Body of pancreas (tissue), 4 donors: Measurements from ENCODE around the gene TAOK3.

ENCODE experiments used
- CTCF ChIP-seq, 7 experiments: fragments of 450-650 bp in 4 of 7; fragments of 200-600 bp in 3 of 7; sonication (generic) in 3 of 7; IDR thresholded peaks; one replicate each; pipeline ENCODE4 v1.5.1; 2016 to 2019; ENCODE audit warnings: antibody characterized with exemption in 7 of 7
- POLR2A ChIP-seq, 3 donors: fragments of 450-650 bp; IDR thresholded peaks; one replicate each; pipeline ENCODE4 v1.6.1; 2016; ENCODE audit warnings: antibody characterized with exemption in 3 of 3, mild to moderate bottlenecking in 2 of 3

DNA sequence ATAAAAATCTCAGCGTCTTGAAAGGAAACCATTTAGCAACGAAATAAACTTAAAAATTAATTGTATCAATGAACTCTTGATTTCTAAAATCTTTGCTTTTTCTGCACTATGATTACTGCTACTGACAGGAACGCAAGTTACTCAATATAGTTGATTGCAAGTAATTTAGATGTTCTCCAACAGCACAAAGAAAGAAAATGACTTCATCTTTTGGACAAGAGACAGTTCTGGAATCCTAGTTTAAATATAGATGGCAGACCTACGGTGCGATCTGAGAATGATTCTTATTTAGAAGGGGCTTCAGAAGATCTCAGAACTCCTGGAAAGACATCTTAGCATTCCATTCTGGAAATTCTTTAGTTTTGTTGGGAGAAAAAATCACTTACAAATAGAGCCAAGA, 2.2 kb upstream of the TAOK3 start:
- TF ChIP-seq CTCF (IDR thresholded peaks at IDR 0.05) (no peak), POLR2A (IDR thresholded peaks at IDR 0.05) (no peak)
